Glomerular endothelial cell (primary cell): ENCODE measurements around the gene PTPN13. TPM values are rescaled to one million over a fixed set of nuclear protein-coding genes. Genes with fewer than 3 reads are reported as not detected.
A peak's percentile ranks its signal among the peaks of the same experiment; 100 is the strongest.

ENCODE experiments used
- DNase-seq: peaks from one replicate; pipeline ENCODE4 v3.0.0-alpha.2; 2011; ENCODE audit warnings: low read depth, low spot score; ENCODE audit errors: extremely low read depth
- total RNA-seq: library from RNA; depleted of rRNA; stranded (reverse); fragments of >200 nt; gene quantifications from 2 replicates; pipeline ENCODE4 v1.2.3, GENCODE V29; 2015

Gene PTPN13, protein sequence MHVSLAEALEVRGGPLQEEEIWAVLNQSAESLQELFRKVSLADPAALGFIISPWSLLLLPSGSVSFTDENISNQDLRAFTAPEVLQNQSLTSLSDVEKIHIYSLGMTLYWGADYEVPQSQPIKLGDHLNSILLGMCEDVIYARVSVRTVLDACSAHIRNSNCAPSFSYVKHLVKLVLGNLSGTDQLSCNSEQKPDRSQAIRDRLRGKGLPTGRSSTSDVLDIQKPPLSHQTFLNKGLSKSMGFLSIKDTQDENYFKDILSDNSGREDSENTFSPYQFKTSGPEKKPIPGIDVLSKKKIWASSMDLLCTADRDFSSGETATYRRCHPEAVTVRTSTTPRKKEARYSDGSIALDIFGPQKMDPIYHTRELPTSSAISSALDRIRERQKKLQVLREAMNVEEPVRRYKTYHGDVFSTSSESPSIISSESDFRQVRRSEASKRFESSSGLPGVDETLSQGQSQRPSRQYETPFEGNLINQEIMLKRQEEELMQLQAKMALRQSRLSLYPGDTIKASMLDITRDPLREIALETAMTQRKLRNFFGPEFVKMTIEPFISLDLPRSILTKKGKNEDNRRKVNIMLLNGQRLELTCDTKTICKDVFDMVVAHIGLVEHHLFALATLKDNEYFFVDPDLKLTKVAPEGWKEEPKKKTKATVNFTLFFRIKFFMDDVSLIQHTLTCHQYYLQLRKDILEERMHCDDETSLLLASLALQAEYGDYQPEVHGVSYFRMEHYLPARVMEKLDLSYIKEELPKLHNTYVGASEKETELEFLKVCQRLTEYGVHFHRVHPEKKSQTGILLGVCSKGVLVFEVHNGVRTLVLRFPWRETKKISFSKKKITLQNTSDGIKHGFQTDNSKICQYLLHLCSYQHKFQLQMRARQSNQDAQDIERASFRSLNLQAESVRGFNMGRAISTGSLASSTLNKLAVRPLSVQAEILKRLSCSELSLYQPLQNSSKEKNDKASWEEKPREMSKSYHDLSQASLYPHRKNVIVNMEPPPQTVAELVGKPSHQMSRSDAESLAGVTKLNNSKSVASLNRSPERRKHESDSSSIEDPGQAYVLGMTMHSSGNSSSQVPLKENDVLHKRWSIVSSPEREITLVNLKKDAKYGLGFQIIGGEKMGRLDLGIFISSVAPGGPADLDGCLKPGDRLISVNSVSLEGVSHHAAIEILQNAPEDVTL (N-terminal part only)
- total RNA-seq: 3.0 and 10.5 TPM in 2 replicates

DNA sequence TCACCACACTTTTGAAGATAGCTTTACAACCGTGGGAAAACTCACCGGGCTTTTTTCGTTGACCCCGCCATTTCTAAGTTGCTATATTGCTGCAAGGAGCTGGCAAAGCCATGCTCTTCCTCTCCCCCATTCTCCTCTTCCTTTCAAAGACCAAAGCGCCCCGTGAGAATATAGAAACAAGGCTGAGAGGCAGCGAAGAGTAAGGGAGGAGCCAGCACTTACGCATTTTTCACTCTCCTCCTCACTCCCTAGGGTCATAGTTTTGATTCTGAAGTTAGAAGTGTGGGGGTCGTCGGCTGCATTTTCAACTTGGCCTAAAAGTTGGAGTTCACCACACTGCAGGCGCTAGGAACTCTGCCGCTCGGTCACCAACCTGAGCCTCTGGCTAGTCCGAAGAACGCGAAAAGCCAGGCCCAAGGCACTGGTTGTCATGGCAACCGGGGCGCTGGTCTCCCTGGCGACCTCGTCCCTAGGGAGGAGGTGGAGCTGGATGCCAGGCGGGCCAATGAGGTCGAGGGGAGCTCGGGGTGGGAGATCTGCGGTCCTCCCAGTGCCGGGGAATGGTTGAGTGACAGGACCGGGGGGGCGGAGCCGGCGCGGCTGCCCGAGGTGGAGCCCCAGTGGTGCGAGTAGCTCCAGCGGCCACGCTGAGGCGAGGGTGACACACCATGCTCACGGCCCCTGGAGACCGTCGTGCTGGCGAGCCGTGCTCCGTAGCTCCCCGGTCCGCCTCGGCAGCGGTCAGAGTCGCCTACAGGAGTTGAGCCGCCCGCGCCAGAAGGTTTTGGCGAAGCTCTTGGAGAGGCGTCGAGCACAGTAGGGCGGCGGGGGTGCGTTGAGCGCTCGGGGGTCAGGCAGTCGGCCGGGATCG lies at the start of gene PTPN13:
PTPN13 (plus strand) TSS at position 628 of the 871 bp plus-strand sequence. CDS start 40,942 bp downstream, outside the sequence.
- DNase-seq: peak; percentile 76

DNA sequence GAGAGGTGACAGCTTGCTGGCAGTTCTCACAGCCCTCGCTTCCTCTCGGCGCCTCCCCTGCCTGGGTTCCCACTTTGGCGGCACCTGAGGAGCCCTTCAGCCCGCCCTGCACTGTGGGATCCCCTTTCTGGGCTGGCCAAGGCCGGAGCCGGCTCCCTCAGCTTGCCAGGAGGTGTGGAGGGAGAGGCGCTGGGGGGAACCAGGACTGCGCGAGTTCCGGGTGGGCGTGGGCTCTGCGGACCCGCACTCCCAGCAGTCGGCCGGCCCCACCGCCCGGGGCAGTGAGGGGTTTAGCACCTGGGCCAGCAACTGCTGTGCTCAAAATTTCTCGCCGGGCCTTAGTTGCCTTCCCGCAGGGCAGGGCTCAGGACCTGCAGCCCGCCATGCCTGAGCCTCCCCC lies 47.0 kb upstream of the PTPN13 start:
- no peak for DNase-seq

DNA sequence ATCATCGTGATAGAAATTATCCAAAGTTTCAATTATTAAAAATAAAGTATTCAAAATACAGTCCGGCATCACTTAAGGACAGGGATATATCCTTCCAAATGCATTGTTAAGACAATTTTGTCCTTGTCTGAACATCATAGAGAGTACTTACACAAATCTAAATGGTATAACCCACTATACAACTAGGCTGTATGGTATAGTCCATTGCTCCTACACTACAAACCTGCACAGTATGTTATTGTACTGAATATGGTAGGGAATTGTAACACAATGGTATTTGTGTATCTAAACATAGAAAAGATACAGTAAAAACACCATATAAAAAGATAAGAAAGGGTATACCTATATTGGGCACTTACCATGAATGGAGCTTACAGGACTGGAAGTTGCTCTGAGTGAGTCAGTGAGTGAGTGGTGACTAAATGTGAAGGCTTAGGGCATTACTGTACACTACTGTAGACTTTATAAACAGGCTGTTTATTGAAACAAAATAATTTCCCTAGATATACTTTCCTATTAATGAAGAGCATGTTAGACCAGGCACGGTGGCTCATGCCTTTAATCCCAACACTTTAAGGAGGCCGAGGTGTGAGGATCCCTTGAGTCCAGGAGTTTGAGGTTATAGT lies 44.8 kb upstream of the PTPN13 start:
- DNase-seq: no peak

DNA sequence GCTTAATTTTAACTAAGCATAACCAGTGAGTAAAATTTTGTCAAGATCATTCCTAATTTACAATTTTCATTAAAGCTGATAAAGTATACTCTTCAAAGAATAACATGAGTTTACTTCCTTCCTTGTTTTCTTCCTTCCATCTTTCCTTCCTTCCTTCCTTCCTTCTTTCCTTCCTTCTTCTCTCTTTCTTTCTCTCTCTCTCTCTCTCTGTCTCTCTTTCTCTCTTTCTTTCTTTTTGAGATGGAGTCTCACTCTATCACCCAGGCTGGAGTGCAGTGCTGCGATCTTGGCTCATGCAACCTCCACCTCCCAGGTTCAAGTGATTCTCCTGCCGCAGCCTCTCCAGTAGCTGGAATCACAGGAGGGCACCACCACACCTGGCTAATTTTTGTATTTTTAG lies 42.7 kb upstream of the PTPN13 start:
- DNase-seq: no peak

DNA sequence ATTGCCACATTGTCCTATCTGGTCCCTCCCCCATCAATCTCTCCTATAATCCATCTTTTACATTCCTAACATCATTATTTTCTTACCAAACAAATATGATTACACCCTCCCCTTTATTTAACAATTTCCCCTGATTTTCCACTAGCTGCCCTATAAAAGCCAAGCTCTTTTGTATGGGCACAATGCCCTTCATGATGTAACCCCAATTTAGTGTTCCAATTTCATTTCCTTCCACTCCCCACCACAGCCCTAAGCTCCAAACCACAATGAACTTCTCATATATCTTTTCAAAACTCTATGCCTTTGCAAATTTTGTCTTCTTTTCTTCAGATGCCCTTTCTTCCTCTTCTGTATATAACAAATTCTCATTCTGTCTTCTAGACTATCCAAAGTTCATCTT lies 39.5 kb upstream of the PTPN13 start:
- no peak for DNase-seq

DNA sequence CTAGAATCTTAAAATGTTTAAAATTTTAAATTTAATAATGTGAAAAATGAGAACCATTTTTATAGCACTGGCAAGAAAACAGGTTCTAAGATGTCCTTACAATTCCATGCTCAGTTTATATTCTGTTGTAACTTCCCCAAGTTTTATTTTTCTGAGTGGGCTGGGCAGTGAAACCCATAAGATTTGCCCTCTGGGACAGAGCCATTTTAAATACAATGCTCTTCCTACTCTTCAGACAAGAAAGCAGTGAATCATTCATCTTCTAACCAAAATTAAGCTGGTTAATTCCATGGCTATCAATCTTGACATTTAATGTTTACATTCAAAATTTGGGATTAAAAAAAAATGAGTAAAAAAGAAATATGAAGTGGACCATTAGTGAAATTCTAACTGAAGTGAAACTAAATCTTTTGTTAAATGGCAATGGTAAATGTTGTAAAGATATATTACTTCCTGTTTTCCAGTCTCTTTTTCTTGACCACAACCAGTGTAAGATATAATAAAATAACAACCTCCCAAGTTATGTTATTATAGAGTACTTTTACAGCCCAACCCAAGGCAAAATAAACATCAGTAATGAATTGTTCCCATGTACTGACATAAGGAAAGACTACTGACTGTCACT lies 37.2 kb upstream of the PTPN13 start:
- no peak for DNase-seq

DNA sequence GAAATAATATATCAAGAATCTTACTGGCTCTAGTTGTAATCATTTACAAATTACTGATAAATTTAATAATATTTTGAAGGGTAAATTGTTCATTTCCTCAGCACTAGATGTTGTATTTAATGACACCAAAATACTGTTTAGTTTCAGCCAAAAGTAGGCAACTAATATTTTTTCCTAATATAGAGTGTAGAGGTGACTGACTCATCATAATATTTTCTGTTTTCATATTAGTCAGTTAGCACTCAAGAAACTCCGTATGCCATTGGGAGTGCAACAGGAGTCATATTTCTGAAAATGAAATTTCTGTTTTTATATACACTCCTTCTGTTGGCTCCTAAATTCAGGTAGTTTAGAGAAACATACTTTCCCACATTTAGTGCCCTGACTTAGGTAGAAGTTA lies 36.6 kb upstream of the PTPN13 start:
- no peak for DNase-seq

DNA sequence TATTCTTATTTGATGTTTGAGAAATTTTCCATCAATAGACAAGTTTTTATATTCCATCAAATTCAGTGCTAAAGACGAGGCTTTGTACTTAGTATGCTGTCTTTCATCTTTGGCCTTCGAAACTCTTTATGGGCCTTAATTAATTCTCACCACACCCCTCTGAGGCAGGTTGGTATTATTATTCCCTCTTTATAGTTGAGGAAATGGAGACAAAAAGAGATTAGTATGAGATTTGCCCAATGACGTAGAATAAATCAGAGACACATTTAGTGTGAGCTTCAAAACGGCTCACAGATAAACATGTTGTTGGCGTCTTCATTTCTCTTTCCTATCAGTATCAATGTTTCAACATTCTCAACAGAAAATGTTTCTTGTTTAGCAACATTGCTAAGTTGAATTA lies 35.9 kb upstream of the PTPN13 start:
- no peak for DNase-seq

DNA sequence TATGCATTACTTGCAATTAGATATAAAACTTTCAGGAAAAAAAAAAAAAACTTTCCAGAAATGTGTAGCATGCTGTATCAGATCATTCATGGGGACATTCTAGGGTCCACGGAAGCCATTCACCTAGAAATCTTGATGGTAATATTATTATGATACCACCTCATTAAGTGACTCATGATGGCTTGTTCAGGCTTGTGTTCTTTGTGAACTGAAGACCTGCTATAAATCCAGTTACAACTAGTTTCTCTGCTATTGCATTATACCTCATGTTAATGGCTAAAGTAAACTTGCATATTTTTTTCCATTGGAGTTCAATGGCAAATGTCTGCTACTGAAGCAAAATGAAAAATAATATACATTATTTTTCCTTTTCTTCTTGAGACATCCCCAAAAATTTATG lies 35.3 kb upstream of the PTPN13 start:
- no peak for DNase-seq

DNA sequence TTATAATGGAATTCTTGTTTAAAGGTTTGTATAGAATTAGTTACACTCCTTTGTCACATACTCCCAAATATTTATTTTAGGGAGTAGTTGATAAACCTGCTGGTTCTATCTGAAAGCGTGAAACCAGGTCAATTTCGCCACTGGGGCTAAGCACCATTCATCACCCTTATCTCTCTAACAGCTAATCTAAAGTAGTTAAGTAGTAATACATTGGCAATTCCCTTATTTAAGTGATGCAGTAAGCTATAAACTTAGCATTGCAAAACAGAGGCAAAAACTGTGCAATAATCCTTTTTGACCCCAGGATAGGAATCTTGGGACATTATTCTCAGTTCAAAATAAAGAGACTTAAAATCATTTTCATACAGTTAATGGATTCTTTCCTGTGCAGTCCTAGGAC lies 33.7 kb upstream of the PTPN13 start:
- DNase-seq: no peak

DNA sequence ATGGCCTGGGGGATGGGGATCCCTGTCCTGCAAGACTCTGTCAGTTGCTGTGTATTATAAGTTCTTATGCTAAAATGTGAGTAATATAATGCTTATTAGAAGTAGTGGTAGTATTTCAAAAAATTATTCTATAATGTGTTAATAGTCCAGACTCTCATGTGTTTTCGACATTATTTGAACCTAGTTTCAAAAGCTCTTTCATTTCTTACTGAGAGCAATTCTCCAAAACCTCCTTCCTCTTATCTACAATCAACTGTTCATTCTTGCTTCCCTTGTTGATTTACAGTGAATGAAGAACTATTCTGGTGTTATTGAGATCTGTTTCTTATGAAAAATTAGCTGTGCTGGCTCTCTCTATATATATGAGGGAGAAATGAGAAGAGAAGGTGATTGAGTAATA lies 32.9 kb upstream of the PTPN13 start:
- DNase-seq: no peak

DNA sequence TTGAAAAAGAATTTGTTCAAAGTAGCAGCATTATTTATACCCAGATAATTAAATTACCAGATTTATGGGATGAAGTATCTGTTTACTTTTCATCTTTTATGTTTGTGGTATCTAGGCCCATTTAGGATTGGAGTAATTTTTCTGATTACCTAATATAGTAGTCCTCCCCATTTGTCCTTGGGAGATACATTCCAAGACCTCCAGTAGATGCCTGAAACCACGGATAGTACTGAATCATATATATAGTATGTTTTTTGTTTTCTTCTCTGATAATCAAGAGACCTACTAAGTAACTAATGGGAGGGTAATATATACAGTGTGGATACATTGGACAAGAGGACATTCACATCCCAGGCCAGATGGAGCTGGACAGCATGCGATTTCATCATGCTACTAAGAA lies 30.7 kb upstream of the PTPN13 start:
- DNase-seq: no peak

DNA sequence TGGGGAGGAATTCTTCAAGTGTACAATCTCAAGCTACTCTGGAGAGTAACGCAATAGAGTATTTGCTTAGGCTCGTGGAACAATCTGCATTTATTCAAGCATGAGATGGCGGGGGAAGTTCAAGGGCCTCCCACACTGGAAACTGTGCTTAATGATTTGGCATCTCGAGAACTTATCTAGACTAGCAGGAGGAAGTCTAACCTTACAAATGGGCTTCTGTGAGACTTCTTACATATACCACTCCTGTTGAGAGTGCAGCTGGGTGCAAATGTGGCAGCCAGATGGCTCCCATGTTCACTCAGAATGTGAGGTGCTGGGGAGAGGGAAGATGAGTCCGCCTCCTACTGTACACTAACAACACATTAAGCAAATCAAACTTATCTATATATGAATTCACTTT lies 29.3 kb upstream of the PTPN13 start:
- no peak for DNase-seq

DNA sequence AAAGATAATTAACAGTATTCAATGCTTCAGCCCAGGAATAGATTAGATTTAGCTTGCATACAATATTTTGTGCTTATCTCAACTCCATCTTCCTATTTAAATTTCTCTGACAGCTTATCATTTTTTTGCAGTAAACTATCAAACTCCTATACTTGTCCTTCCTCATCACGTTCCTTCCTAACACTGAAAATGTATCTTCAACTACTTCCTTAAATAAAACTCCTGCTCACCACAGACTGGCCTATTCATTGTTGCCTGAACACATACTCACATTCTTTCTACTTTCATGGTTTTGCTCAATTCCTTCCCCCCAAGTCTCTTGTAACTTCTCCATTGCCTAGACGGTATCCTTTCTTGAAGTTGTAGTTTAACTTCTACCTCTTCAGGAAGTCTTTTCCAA lies 28.5 kb upstream of the PTPN13 start:
- no peak for DNase-seq

DNA sequence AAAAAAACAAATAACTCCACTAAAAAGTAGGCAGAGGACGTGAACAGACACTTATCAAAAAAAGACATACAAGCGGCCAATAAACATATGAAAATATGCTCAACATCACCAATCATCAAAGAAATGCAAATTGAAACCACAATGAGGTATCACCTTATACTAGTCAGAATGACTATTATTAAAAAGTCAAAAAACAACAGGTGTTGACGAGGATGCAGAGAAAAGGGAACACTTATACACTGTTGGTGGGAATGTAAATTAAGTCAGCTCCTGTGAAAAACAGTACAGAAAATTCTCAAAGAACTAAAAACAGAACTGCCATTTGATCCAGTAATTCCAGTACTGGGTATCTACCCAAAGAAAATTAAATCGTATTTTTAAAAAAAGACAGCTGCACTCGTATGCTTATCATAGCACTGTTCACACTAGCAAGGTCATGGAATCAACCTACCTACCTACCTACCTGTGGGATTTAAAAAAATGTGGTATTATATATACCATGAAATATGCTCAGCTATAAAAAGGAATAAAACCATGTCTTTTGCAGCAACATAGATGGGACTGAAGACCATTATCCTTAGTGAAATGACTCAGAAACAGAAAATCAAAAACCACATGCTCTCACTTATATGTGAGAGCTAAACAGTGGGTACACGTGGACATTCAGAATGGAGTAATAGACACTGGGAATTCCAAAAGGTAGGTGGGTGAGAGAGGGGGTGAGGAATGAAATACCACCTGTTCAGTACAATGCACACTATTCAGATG lies 24.8 kb upstream of the PTPN13 start:
- DNase-seq: no peak

DNA sequence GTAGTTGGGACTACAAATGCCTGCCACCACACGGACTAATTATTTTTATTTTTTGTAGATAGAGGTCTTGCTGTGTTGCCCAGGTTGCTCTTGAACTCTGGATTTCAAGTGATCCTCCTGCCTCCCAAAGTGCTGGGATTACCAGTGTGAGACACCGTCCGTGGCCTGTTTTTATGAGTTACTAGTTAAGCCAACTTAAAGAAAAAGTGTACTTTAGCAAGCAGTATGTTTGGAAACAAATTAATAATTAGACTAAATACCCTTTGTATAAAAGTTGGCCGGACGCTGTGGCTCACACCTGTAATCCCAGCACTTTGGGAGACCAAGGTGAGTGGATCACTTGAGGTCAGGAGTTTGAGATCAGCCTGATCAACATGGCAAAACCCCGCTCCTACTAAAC lies 14.2 kb upstream of the PTPN13 start:
- DNase-seq: no peak

DNA sequence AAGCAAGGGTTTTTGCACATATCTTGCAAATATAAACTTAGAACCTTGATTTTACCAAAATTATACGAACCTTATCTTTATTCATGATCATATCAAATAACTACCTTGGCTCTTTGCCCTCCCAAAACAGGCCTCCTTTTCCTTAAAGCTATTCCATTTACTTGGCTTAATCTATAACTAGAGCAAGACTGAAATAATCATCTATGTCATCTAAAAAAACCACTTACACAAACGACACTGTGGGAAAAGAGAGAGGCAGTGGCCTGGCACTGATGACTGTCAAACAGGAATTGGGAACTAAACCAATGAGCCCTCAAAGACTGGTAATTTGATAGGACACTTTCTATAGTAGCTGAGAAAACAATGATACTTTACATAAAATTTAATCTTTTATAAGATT lies 11.7 kb upstream of the PTPN13 start:
- DNase-seq: no peak

DNA sequence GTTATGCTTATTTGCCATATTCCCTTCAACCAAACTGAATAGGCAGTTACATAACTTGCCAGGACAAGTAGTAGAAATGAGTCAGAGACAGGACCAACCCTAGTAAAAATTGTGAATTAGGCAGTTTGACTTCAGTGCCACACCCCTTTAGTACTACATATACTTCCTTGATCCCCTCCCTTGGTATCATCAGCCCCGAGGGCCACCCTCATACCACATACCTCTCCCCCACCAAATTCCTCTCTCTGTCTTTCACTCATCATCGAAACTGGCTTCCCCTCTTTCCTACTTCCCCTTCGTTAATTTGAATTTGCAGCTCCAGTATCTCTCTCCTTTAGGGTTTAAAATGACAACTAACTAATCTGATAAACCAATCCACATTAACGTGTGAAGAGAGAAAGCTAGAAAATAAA lies 7.9 kb upstream of the PTPN13 start:
- no peak for DNase-seq
